IMR-90 (cell line): ENCODE measurements around the gene CASP1. TPM values are rescaled to one million over a fixed set of nuclear protein-coding genes. Genes with fewer than 3 reads are reported as not detected.

Experiments
- ATAC-seq: fragments of 200-7000 bp; cut with Tn5 transposase; 2 replicates; pipeline ENCODE4 v1.9.1; 2020; ENCODE audit warnings: low read depth, mild to moderate bottlenecking, moderate library complexity
- BruUV-seq: library from RNA; stranded (reverse); fragments of 400-500 nt; replicated peaks from 2 replicates; lab custom pipeline; 2021; lab: Mats Ljungman, UMichigan
- CTCF ChIA-PET: fragments of 300-600 bp; formaldehyde crosslinking; extraction: SDS; loops from one replicate; lab custom pipeline; 2021; ENCODE audit warnings: antibody characterized with exemption; lab: Yijun Ruan, JAX
- POLR2A ChIA-PET: fragments of 300-600 bp; sonication (Branson Sonifier 250); formaldehyde crosslinking; loops from one replicate; lab custom pipeline; 2022; ENCODE audit warnings: antibody characterized with exemption; ENCODE audit not compliant: unreplicated experiment; lab: Charles Lee
- DNase-seq: peaks from one replicate; pipeline ENCODE4 v3.0.0; 2013
- H2AFZ ChIP-seq: replicated peaks from 2 replicates; pipeline ENCODE3; 2013; ENCODE audit warnings: low read length, mild to moderate bottlenecking; ENCODE audit not compliant: poor library complexity
- H2AK5ac ChIP-seq: 2 replicates; pipeline ENCODE4 v1.6.1; 2013; ENCODE audit warnings: low read depth, low read length, inconsistent platforms
- H2AK9ac ChIP-seq: replicated peaks from 2 replicates; pipeline ENCODE3; 2013; ENCODE audit warnings: mild to moderate bottlenecking, low read depth, low read length, moderate library complexity; ENCODE audit not compliant: poor library complexity
- H2BK120ac ChIP-seq: 2 replicates; pipeline ENCODE4 v1.6.1; 2013; ENCODE audit warnings: low read depth, low read length, inconsistent platforms
- H2BK15ac ChIP-seq: 3 replicates; pipeline ENCODE4 v1.6.1; 2013; ENCODE audit warnings: low read depth, low read length, inconsistent platforms
- H2BK20ac ChIP-seq: 2 replicates; pipeline ENCODE4 v1.6.1; 2013; ENCODE audit warnings: low read depth, mild to moderate bottlenecking, inconsistent platforms, low read length, moderate library complexity
- H2BK5ac ChIP-seq: 2 replicates; pipeline ENCODE4 v1.6.1; 2013; ENCODE audit warnings: mild to moderate bottlenecking, low read depth, low read length, inconsistent platforms; ENCODE audit not compliant: poor library complexity, severe bottlenecking
- H3K14ac ChIP-seq: replicated peaks from 2 replicates; pipeline ENCODE4 v1.6.1; 2013; ENCODE audit warnings: low read depth, low read length, inconsistent platforms
- H3K18ac ChIP-seq: 2 replicates; pipeline ENCODE4 v1.6.1; 2013; ENCODE audit warnings: low read depth, low read length, control low read depth
- H3K23ac ChIP-seq: 2 replicates; pipeline ENCODE4 v1.6.1; 2013; ENCODE audit warnings: low read depth, low read length, inconsistent platforms
- H3K27ac ChIP-seq: 2 replicates; pipeline ENCODE4 v1.5.1; 2013; ENCODE audit warnings: mild to moderate bottlenecking, control low read depth, low read length; ENCODE audit not compliant: insufficient read depth
- H3K27me3 ChIP-seq: 2 replicates; pipeline ENCODE4 v1.6.1; 2013; ENCODE audit warnings: low read length; ENCODE audit not compliant: control insufficient read depth, insufficient read depth
- H3K36me3 ChIP-seq: 2 replicates; pipeline ENCODE4 v1.6.1; 2013; ENCODE audit warnings: low read length, mixed read lengths; ENCODE audit not compliant: control insufficient read depth, insufficient read depth
- H3K4ac ChIP-seq: 2 replicates; pipeline ENCODE4 v1.6.1; 2013; ENCODE audit warnings: low read depth, low read length, inconsistent platforms
- H3K4me1 ChIP-seq: 2 replicates; pipeline ENCODE4 v1.6.1; 2013; ENCODE audit warnings: low read length, mixed read lengths; ENCODE audit not compliant: control insufficient read depth, insufficient read depth
- H3K4me2 ChIP-seq: 2 replicates; pipeline ENCODE4 v1.6.1; 2013; ENCODE audit warnings: low read depth, mild to moderate bottlenecking, control low read depth, low read length, moderate library complexity
- H3K4me3 ChIP-seq: 2 replicates; pipeline ENCODE4 v1.5.1; 2013; ENCODE audit warnings: low read depth, mild to moderate bottlenecking, control low read depth, low read length, moderate library complexity; ENCODE audit not compliant: insufficient read depth
- H3K56ac ChIP-seq: 2 replicates; pipeline ENCODE4 v1.6.1; 2013; ENCODE audit warnings: low read length, inconsistent platforms; ENCODE audit not compliant: insufficient read depth; ENCODE audit errors: extremely low read depth
- H3K79me1 ChIP-seq, 2 experiments: 2 replicates each; pipeline ENCODE4 v1.6.1; 2013; ENCODE audit warnings: low read length in 2 of 2, inconsistent platforms in 1 of 2, low read depth in 1 of 2
- H3K9ac ChIP-seq: 2 replicates; pipeline ENCODE4 v1.6.1; 2013; ENCODE audit warnings: low read depth, low read length, control low read depth
- H3K9me1 ChIP-seq: 2 replicates; pipeline ENCODE4 v1.6.1; 2013; ENCODE audit warnings: low read length, inconsistent platforms; ENCODE audit not compliant: insufficient read depth
- H3K9me3 ChIP-seq: 2 replicates; pipeline ENCODE4 v1.6.1; 2013; ENCODE audit warnings: low read length; ENCODE audit not compliant: control insufficient read depth, insufficient read depth
- H4K20me1 ChIP-seq: 2 replicates; pipeline ENCODE4 v1.6.1; 2013; ENCODE audit warnings: low read length, inconsistent platforms; ENCODE audit not compliant: insufficient read depth
- H4K5ac ChIP-seq: 2 replicates; pipeline ENCODE4 v1.6.1; 2013; ENCODE audit warnings: mild to moderate bottlenecking, low read depth, low read length, control low read depth
- H4K8ac ChIP-seq, 2 experiments: 2 replicates each; pipeline ENCODE4 v1.6.1; 2013; ENCODE audit warnings: low read depth in 2 of 2, low read length in 2 of 2, control low read depth in 1 of 2, inconsistent platforms in 1 of 2
- H4K91ac ChIP-seq: 2 replicates; pipeline ENCODE4 v1.6.1; 2013; ENCODE audit warnings: low read depth, low read length, inconsistent platforms; ENCODE audit not compliant: insufficient read depth
- BHLHE40 ChIP-seq: fragments of 150-350 bp; IDR thresholded peaks from 2 replicates; pipeline ENCODE4 v1.6.1; 2016; ENCODE audit warnings: mild to moderate bottlenecking, low read depth, low read length
- FOS ChIP-seq: fragments of 150-350 bp; IDR thresholded peaks from 2 replicates; pipeline ENCODE4 v1.6.1; 2016; ENCODE audit warnings: low read depth, low read length
- MAFK ChIP-seq: IDR thresholded peaks from 2 replicates; pipeline ENCODE4 v1.6.1; 2012; ENCODE audit warnings: low read depth, low read length, improper control_type of control experiment
- MAZ ChIP-seq: IDR thresholded peaks from 2 replicates; pipeline ENCODE4 v1.6.1; 2012; ENCODE audit warnings: low read depth, mild to moderate bottlenecking, low read length, improper control_type of control experiment, moderate library complexity, borderline replicate concordance
- POLR2A ChIP-seq: IDR thresholded peaks from 2 replicates; pipeline ENCODE4 v1.6.1; 2012; ENCODE audit warnings: mild to moderate bottlenecking, low read depth, low read length
- RFX5 ChIP-seq: IDR thresholded peaks from 2 replicates; pipeline ENCODE4 v1.8.0; 2012; ENCODE audit warnings: low read depth, mild to moderate bottlenecking, low read length, moderate library complexity
- SMC3 ChIP-seq: fragments of 150-350 bp; IDR thresholded peaks from 2 replicates; pipeline ENCODE4 v1.6.1; 2016; ENCODE audit warnings: low read depth, mild to moderate bottlenecking, antibody characterized with exemption, low read length, moderate library complexity
- dilution Hi-C: fragments of 300-500 bp; cut with HindIII; formaldehyde crosslinking; loops from one replicate; pipeline ENCODE4 v1.14.3; 2018; ENCODE audit warnings: low sequenced_read_pairs; ENCODE audit not compliant: unreplicated experiment
- in situ Hi-C: fragments of 300-500 bp; cut with MboI; formaldehyde crosslinking; loops from 3 replicates; pipeline ENCODE4 v1.14.3; 2019; ENCODE audit warnings: low sequenced_read_pairs, inconsistent platforms, mixed read lengths
- intact Hi-C: fragments of 100-400 bp; cut with micrococcal nuclease; formaldehyde crosslinking; loops from 2 replicates; pipeline ENCODE4 v1.10.0; 2022
- polyA plus RNA-seq, 3 experiments: library from polyadenylated mRNA; depleted of rRNA; stranded (reverse); fragments of >200 nt; gene quantifications; 2 replicates each; pipeline ENCODE4 v1.2.3, GENCODE V29; 2012; ENCODE audit warnings: low replicate concordance in 1 of 3
- total RNA-seq: library from RNA; depleted of rRNA; stranded (reverse); fragments of >200 nt; gene quantifications from 2 replicates; pipeline ENCODE4 v1.2.3, GENCODE V29; 2012
- TF ChIP-seq, protein P1 (sequence below): fragments of 150-350 bp; IDR thresholded peaks from 2 replicates; pipeline ENCODE4 v1.6.1; 2016; ENCODE audit warnings: low read depth, mild to moderate bottlenecking, low read length, moderate library complexity, borderline replicate concordance
- TF ChIP-seq, protein P2 (sequence below): fragments of 150-350 bp; IDR thresholded peaks from 2 replicates; pipeline ENCODE4 v1.6.1; 2017; ENCODE audit warnings: mild to moderate bottlenecking, antibody characterized with exemption, low read length, low read depth

CASP1 gene
- total and polyA plus RNA-seq, 2 of the 4 experiments (the other 2 are of a cell fraction) = 12.5 to 31.2 TPM

DNA sequence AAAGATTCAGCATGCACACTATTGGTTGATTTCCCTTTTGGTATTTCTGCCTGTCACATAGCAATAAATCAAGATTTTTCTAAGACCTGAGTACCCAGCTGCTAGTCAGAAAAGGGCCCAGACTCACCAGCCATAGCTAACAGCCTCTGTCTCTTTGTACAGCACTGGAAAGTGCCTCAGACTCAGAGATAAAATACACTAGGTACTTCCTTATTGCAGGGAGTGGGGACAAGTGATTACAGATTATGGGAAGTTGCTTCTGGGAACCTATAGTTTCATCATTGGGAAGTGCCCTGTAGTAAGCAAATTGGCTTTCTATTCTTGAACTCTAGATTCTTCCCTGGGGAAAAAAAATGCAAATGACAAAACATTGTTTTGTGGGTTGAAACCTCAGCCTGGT is 11.9 kb downstream of the CASP1 start, which contains the start of gene CASP5:
Gene CASP5 (minus strand): TSS at position 166 of the 400 bp plus-strand sequence. CDS start 32 bp downstream, at position 134.
- Histone ChIP-seq H2BK120ac (no peak within 1 kb of the TSS), H3K23ac (no peak within 1 kb of the TSS), H3K9me1 (no peaks in the 10 kb centered on the region), H3K18ac (no peak within 1 kb of the TSS), H3K4me2 (no peak within 1 kb of the TSS), H3K4me3 (no peak within 1 kb of the TSS), H2BK5ac (no peak within 1 kb of the TSS), H2BK20ac (no peak within 1 kb of the TSS), H3K36me3 (peaks cover 7% of the 10 kb centered on the region), H2BK15ac (no peak within 1 kb of the TSS), H3K79me1 (no peaks in the 10 kb centered on the region), H4K91ac (no peak within 1 kb of the TSS), H2AFZ (no peak within 1 kb of the TSS), H3K14ac (no peak within 1 kb of the TSS), H2AK5ac (no peak within 1 kb of the TSS), H4K5ac (no peak within 1 kb of the TSS), H4K8ac (no peak within 1 kb of the TSS), H3K27ac (no peak within 1 kb of the TSS), H3K27me3 (no peaks in the 10 kb centered on the region), H3K9me3 (no peaks in the 10 kb centered on the region), H2AK9ac (no peak within 1 kb of the TSS), H3K4ac (no peak within 1 kb of the TSS), H3K9ac (no peak within 1 kb of the TSS), H3K56ac (no peak within 1 kb of the TSS), H4K20me1 (no peaks in the 10 kb centered on the region), H3K4me1 (no peaks in the 10 kb centered on the region)
- dilution Hi-C loops (no loop called here), in situ Hi-C loops (no loop called here), intact Hi-C loops (no loop called here)
- no peak for ATAC-seq
- POLR2A ChIA-PET = no interaction called here
- TF ChIP-seq, protein P1, sequence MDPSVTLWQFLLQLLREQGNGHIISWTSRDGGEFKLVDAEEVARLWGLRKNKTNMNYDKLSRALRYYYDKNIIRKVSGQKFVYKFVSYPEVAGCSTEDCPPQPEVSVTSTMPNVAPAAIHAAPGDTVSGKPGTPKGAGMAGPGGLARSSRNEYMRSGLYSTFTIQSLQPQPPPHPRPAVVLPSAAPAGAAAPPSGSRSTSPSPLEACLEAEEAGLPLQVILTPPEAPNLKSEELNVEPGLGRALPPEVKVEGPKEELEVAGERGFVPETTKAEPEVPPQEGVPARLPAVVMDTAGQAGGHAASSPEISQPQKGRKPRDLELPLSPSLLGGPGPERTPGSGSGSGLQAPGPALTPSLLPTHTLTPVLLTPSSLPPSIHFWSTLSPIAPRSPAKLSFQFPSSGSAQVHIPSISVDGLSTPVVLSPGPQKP = no peak
- TF ChIP-seq SMC3 (no peak), MAFK (no peak), BHLHE40 (no peak), MAZ (no peak), POLR2A (no peak), FOS (no peak), RFX5 (no peak)
- TF ChIP-seq, protein P2, sequence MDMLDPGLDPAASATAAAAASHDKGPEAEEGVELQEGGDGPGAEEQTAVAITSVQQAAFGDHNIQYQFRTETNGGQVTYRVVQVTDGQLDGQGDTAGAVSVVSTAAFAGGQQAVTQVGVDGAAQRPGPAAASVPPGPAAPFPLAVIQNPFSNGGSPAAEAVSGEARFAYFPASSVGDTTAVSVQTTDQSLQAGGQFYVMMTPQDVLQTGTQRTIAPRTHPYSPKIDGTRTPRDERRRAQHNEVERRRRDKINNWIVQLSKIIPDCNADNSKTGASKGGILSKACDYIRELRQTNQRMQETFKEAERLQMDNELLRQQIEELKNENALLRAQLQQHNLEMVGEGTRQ = no peak
- DNase-seq = no peak
- BruUV-seq = no TSS peak
- CTCF ChIA-PET = no interaction called here
